Colon (tissue), 2 donors: ENCODE results near the gene CHCHD1.
"Not testable (repeated sequence)": the region's sequence is repeated elsewhere in the genome, so short reads cannot be mapped to it uniquely, and the experiment has no call there.

ENCODE experiments used
- FAIRE-seq: peaks from 2 replicates; lab custom pipeline; 2012; peaks lifted over from hg19 to GRCh38; lab: Jason Lieb, UNC
- donor health status: control.
- donor health status: control.

Gene CHCHD1

DNA sequence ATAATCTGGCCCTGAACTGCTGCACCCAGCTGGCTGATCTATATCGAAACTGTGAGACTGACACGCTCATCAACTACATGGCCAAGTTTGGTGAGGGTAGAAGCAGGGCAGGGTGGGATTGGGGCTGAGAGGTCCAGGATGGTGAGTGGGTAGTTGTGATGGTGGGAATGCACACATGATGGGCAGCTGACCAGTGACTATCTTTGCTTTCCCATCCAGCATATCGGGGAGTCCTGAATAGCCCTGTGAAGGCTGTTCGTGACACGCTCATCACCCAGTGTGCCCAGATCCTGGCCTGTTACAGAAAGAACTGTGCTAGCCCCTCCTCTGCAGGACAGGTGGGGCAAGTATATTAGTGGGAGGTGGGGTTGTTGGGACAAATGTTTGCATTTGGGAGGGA lies 12.5 kb upstream of the CHCHD1 start:
- no peak for FAIRE-seq

DNA sequence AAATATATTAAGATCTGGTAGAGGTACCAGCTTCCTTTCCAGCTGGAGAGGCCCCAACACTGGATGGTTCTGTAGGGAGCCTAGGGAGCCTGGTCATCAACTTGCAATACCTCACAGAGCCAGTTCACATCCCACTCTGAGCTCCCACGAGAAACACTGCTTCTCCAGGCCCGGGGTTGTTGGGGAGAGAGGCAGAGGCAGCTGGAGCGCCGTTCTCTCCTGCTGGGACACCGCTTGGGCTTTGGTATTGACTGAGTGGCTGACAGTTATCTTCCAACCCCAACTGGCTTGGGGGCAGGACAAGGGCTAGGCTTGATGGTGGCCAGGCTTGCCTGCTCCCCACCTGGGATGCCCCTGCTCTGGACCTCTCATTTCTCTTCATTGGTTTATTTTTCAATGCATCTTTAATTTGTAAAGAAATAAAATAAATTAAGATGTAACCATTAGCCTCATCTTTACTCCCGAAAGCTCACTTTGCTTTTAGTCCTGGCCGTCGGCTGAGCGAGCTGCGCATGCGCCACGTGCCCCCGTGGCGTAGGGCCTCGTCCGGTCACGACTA lies 10.0 kb upstream of the CHCHD1 start:
- no peak for FAIRE-seq

GRCh38 chr10:73772281-73773151 lies 9.3 kb upstream of the CHCHD1 start:
- FAIRE-seq, result no peak

GRCh38 chr10:73773152-73773879 lies 8.5 kb upstream of the CHCHD1 start:
- no peak for FAIRE-seq

DNA sequence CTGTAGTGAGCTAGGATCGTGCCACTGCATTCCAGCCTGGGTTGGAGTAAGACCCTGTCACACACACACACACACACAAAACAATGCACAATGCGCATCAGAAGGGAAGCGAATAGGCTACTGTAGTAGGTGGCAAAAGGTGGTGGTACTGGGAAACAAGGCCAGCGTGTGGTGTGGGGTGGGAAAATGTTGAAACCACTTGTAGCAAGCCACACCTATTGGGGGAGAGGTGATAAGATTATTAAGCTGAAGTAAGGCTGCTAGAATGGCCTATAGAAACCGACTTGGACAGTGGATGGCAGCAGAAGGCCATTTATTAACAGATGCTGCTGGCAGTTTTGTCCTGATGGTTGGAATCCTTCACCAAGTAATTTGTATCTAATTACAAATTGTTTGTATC lies 7.2 kb upstream of the CHCHD1 start:
- FAIRE-seq, result no peak

GRCh38 chr10:73779018-73779417 lies 2.8 kb upstream of the CHCHD1 start:
- FAIRE-seq, result no peak

DNA sequence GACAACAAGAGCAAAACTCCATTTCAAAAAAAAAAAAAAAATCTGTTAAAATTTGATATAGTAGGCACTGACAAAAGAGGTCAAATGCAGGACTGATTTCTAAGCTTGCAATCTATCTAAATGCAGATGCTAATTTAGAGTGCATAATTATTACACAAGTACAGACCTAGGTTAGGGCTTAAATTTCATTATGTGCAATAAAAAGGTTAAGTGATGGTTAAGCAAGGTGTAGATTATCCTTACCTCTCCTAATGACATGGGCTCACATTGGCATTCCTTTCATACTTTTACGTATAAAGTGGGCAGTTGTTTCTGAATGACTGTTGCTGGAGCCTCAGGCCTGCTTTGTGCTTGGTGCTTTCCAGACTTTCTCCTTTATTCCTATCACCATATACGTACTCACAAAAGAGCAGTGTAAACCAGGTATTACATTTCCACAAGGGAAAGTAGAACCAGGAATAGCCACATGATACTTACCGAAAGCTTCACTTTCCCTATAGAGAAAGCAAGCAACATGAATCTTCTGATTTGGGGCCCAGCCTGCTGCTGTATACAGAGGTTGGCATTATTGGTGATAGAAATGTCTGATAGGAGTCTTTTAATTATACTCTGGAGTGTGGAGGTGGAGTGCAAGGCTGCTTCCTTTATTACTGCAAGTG lies 2.2 kb upstream of the CHCHD1 start:
- FAIRE-seq, result no peak

GRCh38 chr10:73780301-73780700 lies 1.5 kb upstream of the CHCHD1 start:
- FAIRE-seq, result no peak

- FAIRE-seq, result no peak
These were observed 882 bp upstream of the CHCHD1 start for GRCh38 chr10:73780966-73781365.

DNA sequence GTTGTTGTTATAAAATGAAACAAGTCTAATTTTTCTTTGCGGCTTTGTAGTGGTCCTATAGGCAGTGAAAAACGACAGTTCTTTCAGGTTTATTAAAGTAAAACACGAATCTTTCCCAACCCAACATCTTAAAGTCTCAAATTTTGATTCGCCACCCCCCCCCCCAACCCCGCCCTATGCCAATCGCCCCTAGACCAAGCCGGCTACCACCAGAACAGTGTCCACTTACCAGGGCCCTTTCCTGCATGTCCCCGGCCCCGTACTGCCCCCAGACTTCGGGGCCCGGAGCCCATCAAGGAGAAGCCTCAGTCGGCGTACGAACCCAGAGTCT lies 335 bp upstream of the CHCHD1 start:
- no peak for FAIRE-seq

- no peak for FAIRE-seq
These were observed 869 bp downstream of the CHCHD1 start for GRCh38 chr10:73782749-73783085.

DNA sequence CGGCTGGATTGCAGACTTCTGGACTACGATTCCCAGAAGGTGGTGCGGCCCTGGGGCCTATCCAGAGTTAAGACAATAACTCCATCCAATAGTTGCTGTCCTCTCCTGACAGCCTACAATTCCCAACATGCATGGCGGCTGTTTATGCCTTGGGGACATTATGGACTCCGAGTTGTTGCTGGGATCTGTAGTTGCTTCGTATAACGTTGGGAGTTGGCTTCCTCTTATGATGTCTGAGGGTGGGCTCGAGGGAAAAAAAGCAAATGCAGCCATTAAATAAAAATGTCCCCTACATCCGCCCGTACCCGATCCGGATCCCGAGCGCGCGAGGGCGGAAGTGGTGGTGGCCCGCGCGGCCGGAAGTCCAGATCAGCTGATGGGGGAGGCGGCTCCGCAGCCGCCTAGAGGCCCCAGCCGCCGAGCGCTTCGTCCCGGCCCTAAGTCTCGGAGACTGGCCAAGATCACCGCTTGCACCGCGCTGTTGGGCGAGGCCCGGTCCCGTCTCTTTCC lies 3.4 kb downstream of the CHCHD1 start, which contains the start of gene ZSWIM8:
ZSWIM8 (plus strand) TSS at position 396 of the 510 bp plus-strand sequence. CDS start 273 bp downstream, outside the sequence.
- peak; percentile 43 for FAIRE-seq

- no peak for FAIRE-seq
These were observed 4.1 kb downstream of the CHCHD1 start for GRCh38 chr10:73785721-73786511.

DNA sequence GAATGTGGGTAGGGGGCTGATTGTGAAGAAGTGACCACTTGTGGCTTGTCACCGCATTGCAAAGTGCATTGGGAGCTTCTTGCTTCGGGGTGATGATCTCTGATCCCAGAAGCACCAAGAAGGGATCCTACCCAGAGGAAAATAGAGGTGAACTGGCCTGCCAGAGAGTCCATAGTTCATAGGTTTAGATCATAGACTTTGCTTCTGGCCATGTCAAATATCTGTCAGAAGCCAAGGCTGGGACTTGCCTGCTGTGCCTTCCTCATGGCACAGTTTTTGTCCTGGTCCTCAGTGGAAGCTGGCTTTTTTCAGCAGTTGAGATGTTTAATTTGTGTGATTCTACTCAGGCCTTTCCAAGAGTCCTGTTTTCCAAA lies 4.7 kb downstream of the CHCHD1 start:
- FAIRE-seq, result no peak

- not testable (repeated sequence) for FAIRE-seq
These were observed 5.4 kb downstream of the CHCHD1 start for GRCh38 chr10:73787031-73787800.

GRCh38 chr10:73788864-73789658 lies 7.2 kb downstream of the CHCHD1 start:
- no peak for FAIRE-seq

GRCh38 chr10:73789659-73790055 lies 7.8 kb downstream of the CHCHD1 start:
- no peak for FAIRE-seq

DNA sequence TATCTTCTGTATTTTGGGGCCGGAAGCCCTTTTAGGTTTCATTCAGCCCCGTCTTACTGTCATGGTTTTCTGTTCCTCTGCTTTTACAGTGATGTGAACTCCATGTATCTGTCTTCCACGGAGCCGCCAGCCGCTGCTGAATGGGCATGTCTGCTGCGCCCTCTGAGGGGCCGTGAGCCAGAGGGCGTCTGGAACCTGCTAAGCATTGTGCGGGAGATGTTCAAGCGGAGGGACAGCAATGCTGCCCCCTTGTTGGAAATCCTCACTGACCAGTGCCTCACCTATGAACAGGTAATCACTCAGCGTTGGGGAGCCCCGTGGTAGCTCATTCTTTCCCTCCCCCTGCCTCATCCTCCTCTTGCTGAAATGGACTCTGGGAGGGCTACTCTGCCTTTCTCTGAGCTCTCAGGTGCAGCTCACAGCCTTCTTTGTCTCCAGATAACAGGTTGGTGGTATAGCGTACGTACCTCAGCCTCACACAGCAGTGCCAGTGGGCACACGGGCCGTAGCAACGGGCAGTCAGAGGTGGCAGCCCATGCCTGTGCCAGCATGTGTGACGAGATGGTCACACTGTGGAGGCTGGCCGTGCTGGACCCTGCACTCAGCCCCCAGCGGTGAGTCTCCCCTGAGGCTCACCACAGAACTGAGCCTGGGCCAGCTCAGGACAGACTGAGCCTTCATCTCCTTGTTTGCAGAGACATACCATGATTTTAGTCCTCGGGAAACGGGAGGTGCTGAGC lies 9.2 kb downstream of the CHCHD1 start:
- FAIRE-seq, result no peak

DNA sequence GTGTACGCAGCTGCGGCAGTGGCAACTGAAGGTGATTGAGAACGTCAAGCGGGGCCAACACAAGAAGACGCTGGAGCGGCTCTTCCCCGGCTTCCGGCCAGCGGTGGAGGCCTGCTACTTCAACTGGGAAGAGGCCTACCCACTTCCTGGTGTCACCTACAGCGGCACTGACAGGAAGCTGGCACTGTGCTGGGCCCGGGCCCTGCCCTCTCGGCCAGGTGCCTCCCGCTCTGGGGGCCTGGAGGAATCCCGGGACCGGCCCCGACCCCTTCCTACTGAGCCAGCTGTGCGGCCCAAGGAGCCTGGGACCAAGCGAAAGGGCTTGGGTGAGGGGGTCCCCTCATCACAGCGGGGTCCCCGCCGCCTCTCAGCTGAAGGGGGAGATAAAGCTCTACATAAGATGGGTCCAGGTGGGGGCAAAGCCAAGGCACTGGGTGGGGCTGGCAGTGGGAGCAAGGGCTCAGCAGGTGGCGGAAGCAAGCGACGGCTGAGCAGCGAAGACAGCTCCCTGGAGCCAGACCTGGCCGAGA lies 10.1 kb downstream of the CHCHD1 start:
- no peak for FAIRE-seq
